Upper lobe of left lung (tissue), 6 donors: ENCODE measurements around the gene TGFBR3L. TPM values are rescaled to one million over a fixed set of nuclear protein-coding genes. Genes with fewer than 3 reads are reported as not detected.

ENCODE experiments used
- ATAC-seq, 2 donors: fragments of 200-7000 bp; cut with Tn5 transposase; one replicate each; pipeline ENCODE4 v1.9.1; 2022; ENCODE audit warnings: mild to moderate bottlenecking in 2 of 2, moderate library complexity in 2 of 2; ENCODE audit not compliant: low FRiP score in 2 of 2
- DNase-seq, 2 donors: peaks; one replicate each; pipeline ENCODE4 v3.0.0-alpha.2; 2019 to 2020
- H3K27ac ChIP-seq, 4 donors: fragments of 200-600 bp; sonication (generic); one replicate each; pipeline ENCODE4 v1.5.1; 2016 to 2019
- H3K27me3 ChIP-seq, 4 donors: fragments of 200-600 bp; sonication (generic); one replicate each; pipeline ENCODE4 v1.5.1; 2017 to 2019
- H3K36me3 ChIP-seq, 4 donors: fragments of 200-600 bp; sonication (generic); one replicate each; pipeline ENCODE4 v1.5.1; 2016 to 2019
- H3K4me1 ChIP-seq, 4 donors: fragments of 200-600 bp; sonication (generic); one replicate each; pipeline ENCODE4 v1.5.1; 2018 to 2019
- H3K4me3 ChIP-seq, 4 donors: fragments of 200-600 bp; sonication (generic); one replicate each; pipeline ENCODE4 v1.5.1; 2017 to 2019; ENCODE audit warnings: mild to moderate bottlenecking in 2 of 4, moderate library complexity in 1 of 4
- H3K9me3 ChIP-seq, 4 donors: fragments of 200-600 bp; sonication (generic); one replicate each; pipeline ENCODE4 v1.5.1; 2018 to 2019
- CTCF ChIP-seq, 6 experiments: fragments of 450-650 bp in 4 of 6; fragments of 200-600 bp in 2 of 6; sonication (generic) in 2 of 6; IDR thresholded peaks; one replicate each; pipeline ENCODE4 v1.5.1; 2016 to 2019; ENCODE audit warnings: antibody characterized with exemption in 6 of 6
- EP300 ChIP-seq, 4 donors: sonication (generic); formaldehyde crosslinking; IDR thresholded peaks; one replicate each; pipeline ENCODE4 v1.5.1; 2017; ENCODE audit warnings: antibody characterized with exemption in 4 of 4, control low read depth in 2 of 4
- POLR2A ChIP-seq, 4 donors: fragments of 450-650 bp; IDR thresholded peaks; one replicate each; pipeline ENCODE4 v1.5.1; 2016 to 2017; ENCODE audit warnings: antibody characterized with exemption in 4 of 4, mild to moderate bottlenecking in 2 of 4
- POLR2AphosphoS5 ChIP-seq, 2 donors: sonication (generic); formaldehyde crosslinking; IDR thresholded peaks; one replicate each; pipeline ENCODE4 v1.5.1; 2017; ENCODE audit warnings: antibody characterized with exemption in 2 of 2
- WGBS, 2 donors: methylation state at CpG; one replicate each; pipeline ENCODE4 v1.1.5; 2017 to 2018; 5-methylcytosine and 5-hydroxymethylcytosine counted together
- total RNA-seq, 6 donors: library from RNA; depleted of rRNA in 4 of 6; stranded (reverse); fragments of >200 nt in 4 of 6; gene quantifications; one replicate each; pipeline versions ENCODE4 v1.1.0 to v1.2.1, GENCODE V29; 2016 to 2021
- donor health status: DM: no; HTN: no; CAD: no; lungs with moderate emphysema.
- donor health status: DM: no; HTN: yes; CAD: no; lungs with severe emphysema.

The TGFBR3L gene
- total RNA-seq, 6 donors from 2014 or later = 0.37 to 1.1 TPM; not detected in 4

GRCh38 chr19:7912144-7912696 lies 2.4 kb upstream of the TGFBR3L start:
- Histone ChIP-seq H3K4me1 (peaks cover 12 to 23% (median 19%) of the 10 kb centered on the region in 4 donors), H3K27ac (no peak overlapping the region), H3K9me3 (no peaks in the 10 kb centered on the region), H3K27me3 (peaks cover 0 to 22% (median 15%) of the 10 kb centered on the region in 4 donors), H3K36me3 (peaks cover 26 to 47% (median 45%) of the 10 kb centered on the region in 4 donors), H3K4me3 (no peak overlapping the region)
- peak in 1 of 2 donors; percentile 77 for DNase-seq
- ATAC-seq = no peak
- TF ChIP-seq CTCF (IDR thresholded peaks at IDR 0.05) (no peak), POLR2AphosphoS5 (IDR thresholded peaks at IDR 0.05) (no peak), POLR2A (IDR thresholded peaks at IDR 0.05) (no peak), EP300 (IDR thresholded peaks at IDR 0.05) (no peak)
- 95 to 97% methylated on average over 11 to 24 of the region's 31 CpGs for WGBS, 2 donors

GRCh38 chr19:7912697-7913564 lies 1.7 kb upstream of the TGFBR3L start:
- Histone ChIP-seq H3K4me3 (no peak overlapping the region), H3K36me3 (peaks cover 26 to 47% (median 45%) of the 10 kb centered on the region in 4 donors), H3K27me3 (peaks cover 0 to 28% (median 20%) of the 10 kb centered on the region in 4 donors), H3K4me1 (peaks cover 19 to 28% (median 24%) of the 10 kb centered on the region in 4 donors), H3K9me3 (no peaks in the 10 kb centered on the region), H3K27ac (no peak overlapping the region)
- DNase-seq (peak in 1 of 2 donors; percentile 78), ATAC-seq (no peak)
- TF ChIP-seq EP300 (IDR thresholded peaks at IDR 0.05) (no peak), POLR2AphosphoS5 (IDR thresholded peaks at IDR 0.05) (no peak), POLR2A (IDR thresholded peaks at IDR 0.05) (no peak), CTCF (IDR thresholded peaks at IDR 0.05) (no peak)
- WGBS, 2 donors = 96 to 98% methylated on average over 34 to 39 of the region's 39 CpGs

- TF ChIP-seq EP300 (IDR thresholded peaks at IDR 0.05) (no peak), POLR2AphosphoS5 (IDR thresholded peaks at IDR 0.05) (no peak)
- Histone ChIP-seq H3K4me3 (no peak overlapping the region), H3K27ac (no peak overlapping the region), H3K4me1 (peaks cover 22 to 35% (median 28%) of the 10 kb centered on the region in 4 donors), H3K27me3 (peaks cover 0 to 32% (median 24%) of the 10 kb centered on the region in 4 donors), H3K9me3 (no peaks in the 10 kb centered on the region), H3K36me3 (peaks cover 26 to 47% (median 45%) of the 10 kb centered on the region in 4 donors)
- no peak for DNase-seq
- no peak for ATAC-seq
- WGBS, 2 donors = 88% methylated on average over 10 of the region's 10 CpGs
These were observed 978 bp upstream of the TGFBR3L start for GRCh38 chr19:7913652-7914051.

- ATAC-seq (no peak), DNase-seq (no peak)
- Histone ChIP-seq H3K9me3 (no peaks in the 10 kb centered on the region), H3K27me3 (peaks cover 0 to 37% (median 27%) of the 10 kb centered on the region in 4 donors), H3K36me3 (peaks cover 26 to 44% (median 43%) of the 10 kb centered on the region in 4 donors), H3K4me3 (no peak overlapping the region), H3K4me1 (peaks cover 22 to 40% (median 28%) of the 10 kb centered on the region in 4 donors), H3K27ac (no peak overlapping the region)
- 67% methylated on average over 12 of the region's 12 CpGs for WGBS, 2 donors
- TF ChIP-seq EP300 (IDR thresholded peaks at IDR 0.05) = no peak
- TF ChIP-seq POLR2A (IDR thresholded peaks at IDR 0.05) = no peak
- no peak for TF ChIP-seq POLR2AphosphoS5 (IDR thresholded peaks at IDR 0.05)
- TF ChIP-seq CTCF (IDR thresholded peaks at IDR 0.05) = no peak
These were observed 531 bp upstream of the TGFBR3L start for GRCh38 chr19:7914099-7914498.
